Bronchial epithelial cell (primary cell): ENCODE data around the gene AGMO. TPM values are rescaled to one million over a fixed set of nuclear protein-coding genes. Genes with fewer than 3 reads are reported as not detected.

Experiments
- DNase-seq: peaks from one replicate; pipeline ENCODE4 v3.0.0-alpha.2; 2010; ENCODE audit warnings: low read depth
- FAIRE-seq: peaks from 2 replicates; lab custom pipeline; 2011; peaks lifted over from hg19 to GRCh38; lab: Jason Lieb, UNC
- H3K27me3 ChIP-seq: 2 replicates; pipeline ENCODE4 v1.5.1; 2011; ENCODE audit warnings: low read length; ENCODE audit not compliant: control insufficient read depth, insufficient read depth
- H3K36me3 ChIP-seq: 2 replicates; pipeline ENCODE4 v1.5.1; 2011; ENCODE audit warnings: low read length; ENCODE audit not compliant: control insufficient read depth, insufficient read depth
- H3K4me3 ChIP-seq: 2 replicates; pipeline ENCODE4 v1.5.1; 2011; ENCODE audit warnings: mild to moderate bottlenecking, low read depth, low read length, control low read depth
- total RNA-seq: library from RNA; depleted of rRNA; stranded (reverse); fragments of >200 nt; gene quantifications from 2 replicates; pipeline ENCODE4 v1.2.1, GENCODE V29; 2014
- TF ChIP-seq, protein P1 (sequence below): IDR thresholded peaks from 2 replicates; pipeline ENCODE4 v1.5.1; 2011; ENCODE audit warnings: mild to moderate bottlenecking, moderate library complexity, low read length, control low read depth, inconsistent platforms; ENCODE audit not compliant: insufficient read depth, severe bottlenecking

Gene AGMO
- total RNA-seq, 1 donor from 2014 or later: under 0.01 TPM

GRCh38 chr7:15433151-15433550 lies 128.7 kb downstream of the AGMO start:
- FAIRE-seq (no peak), DNase-seq (no peak)
- H3K4me3 ChIP-seq: no peak overlapping the region
- TF ChIP-seq, protein P1, sequence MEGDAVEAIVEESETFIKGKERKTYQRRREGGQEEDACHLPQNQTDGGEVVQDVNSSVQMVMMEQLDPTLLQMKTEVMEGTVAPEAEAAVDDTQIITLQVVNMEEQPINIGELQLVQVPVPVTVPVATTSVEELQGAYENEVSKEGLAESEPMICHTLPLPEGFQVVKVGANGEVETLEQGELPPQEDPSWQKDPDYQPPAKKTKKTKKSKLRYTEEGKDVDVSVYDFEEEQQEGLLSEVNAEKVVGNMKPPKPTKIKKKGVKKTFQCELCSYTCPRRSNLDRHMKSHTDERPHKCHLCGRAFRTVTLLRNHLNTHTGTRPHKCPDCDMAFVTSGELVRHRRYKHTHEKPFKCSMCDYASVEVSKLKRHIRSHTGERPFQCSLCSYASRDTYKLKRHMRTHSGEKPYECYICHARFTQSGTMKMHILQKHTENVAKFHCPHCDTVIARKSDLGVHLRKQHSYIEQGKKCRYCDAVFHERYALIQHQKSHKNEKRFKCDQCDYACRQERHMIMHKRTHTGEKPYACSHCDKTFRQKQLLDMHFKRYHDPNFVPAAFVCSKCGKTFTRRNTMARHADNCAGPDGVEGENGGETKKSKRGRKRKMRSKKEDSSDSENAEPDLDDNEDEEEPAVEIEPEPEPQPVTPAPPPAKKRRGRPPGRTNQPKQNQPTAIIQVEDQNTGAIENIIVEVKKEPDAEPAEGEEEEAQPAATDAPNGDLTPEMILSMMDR: no peak
- H3K36me3 ChIP-seq: no peaks in the 10 kb centered on the region
- no peaks in the 10 kb centered on the region for H3K27me3 ChIP-seq

- H3K27me3 ChIP-seq: no peaks in the 10 kb centered on the region
- H3K4me3 ChIP-seq: no peak overlapping the region
- TF ChIP-seq, protein P1: no peak
- no peaks in the 10 kb centered on the region for H3K36me3 ChIP-seq
- no peak for DNase-seq
- FAIRE-seq: no peak
These were observed 130.9 kb downstream of the AGMO start for GRCh38 chr7:15430911-15431310.

- TF ChIP-seq, protein P1: no peak
- no peak for DNase-seq
- no peak for FAIRE-seq
- no peak overlapping the region for H3K4me3 ChIP-seq
- no peaks in the 10 kb centered on the region for H3K27me3 ChIP-seq
- no peaks in the 10 kb centered on the region for H3K36me3 ChIP-seq
These were observed 131.6 kb downstream of the AGMO start for GRCh38 chr7:15430191-15430590.

DNA sequence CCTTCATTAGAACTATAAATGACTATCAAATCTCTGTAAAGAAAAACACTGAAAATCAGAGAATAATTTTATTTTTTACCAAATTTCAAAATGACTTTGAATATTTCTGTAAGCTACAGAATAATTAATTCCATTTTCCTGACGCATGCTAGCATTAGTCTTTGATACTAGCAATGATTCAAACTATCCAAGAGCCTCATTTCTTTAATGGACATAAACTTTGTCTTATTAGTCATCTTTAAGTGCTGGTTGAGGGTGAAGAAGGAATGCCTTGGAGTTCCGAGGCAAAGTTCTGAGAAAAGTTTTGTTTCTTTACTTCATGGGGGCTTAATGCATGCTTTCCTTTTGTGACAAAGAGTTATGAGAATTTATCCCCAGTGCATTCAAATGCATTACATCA lies 137.3 kb downstream of the AGMO start:
- Histone ChIP-seq H3K4me3 (no peak overlapping the region), H3K36me3 (no peaks in the 10 kb centered on the region), H3K27me3 (no peaks in the 10 kb centered on the region)
- TF ChIP-seq, protein P1: no peak
- DNase-seq: no peak
- FAIRE-seq: no peak

DNA sequence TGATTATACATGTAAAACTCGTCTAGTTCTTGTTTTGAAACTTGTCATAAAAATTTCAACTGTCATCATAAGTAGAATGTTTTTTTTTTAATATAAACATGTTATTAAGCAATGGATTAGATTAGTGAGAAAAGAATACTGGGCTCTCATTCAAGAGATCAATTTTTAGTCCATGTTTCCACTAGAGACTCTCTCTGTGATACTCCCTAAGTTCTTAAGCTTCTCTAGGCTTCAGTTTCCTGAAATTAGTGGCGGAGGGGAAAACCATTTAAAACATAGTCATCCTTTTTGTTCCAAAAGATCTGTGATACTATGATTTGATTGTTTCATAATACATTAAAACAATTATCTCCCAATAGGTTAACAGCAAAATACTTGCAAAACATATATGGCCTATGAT lies 142.2 kb downstream of the AGMO start:
- DNase-seq (no peak), FAIRE-seq (no peak)
- TF ChIP-seq, protein P1: no peak

DNA sequence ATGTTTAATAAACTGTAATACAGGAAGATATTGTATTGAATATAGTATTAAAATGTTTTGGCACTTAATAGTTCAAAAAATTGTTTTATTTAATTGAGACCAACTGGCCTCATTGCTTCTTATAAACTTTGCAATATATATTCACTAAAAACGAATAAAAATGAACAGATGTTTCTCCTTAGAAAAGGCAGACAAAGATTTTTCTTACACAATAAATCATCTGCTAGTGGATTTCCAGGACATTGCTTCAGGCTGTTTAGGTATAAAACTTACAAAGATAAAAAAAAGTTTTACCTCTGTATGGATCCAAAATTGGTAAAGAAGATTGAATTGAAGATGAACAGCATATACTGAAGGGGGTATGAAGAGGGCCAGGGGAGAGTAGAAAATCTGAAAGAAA lies 143.6 kb downstream of the AGMO start:
- Histone ChIP-seq H3K27me3 (no peaks in the 10 kb centered on the region), H3K4me3 (no peak overlapping the region), H3K36me3 (no peaks in the 10 kb centered on the region)
- TF ChIP-seq, protein P1: no peak
- no peak for FAIRE-seq
- DNase-seq: no peak

More for the DNA sequence above, 142.2 kb downstream of the AGMO start:
- H3K4me3 ChIP-seq: no peak overlapping the region
- H3K27me3 ChIP-seq: no peaks in the 10 kb centered on the region
- H3K36me3 ChIP-seq: no peaks in the 10 kb centered on the region
